Measurements from ENCODE around the gene HDAC2. TPM values are rescaled to one million over a fixed set of nuclear protein-coding genes. Genes with fewer than 3 reads are reported as not detected.

Gene HDAC2
- total RNA-seq, 1 donor from 2014 or later: 153 TPM

- peak overlapping the region; percentile 3 for H3K4me3 Mint-ChIP-seq (ENCODE audit: unreplicated experiment)
- H3K27me3 Mint-ChIP-seq (ENCODE audit: unreplicated experiment): no peaks in the 10 kb centered on the region
- no peak for DNase-seq (ENCODE audit: extremely low spot score, unreplicated experiment)
- H3K27ac Mint-ChIP-seq (ENCODE audit: unreplicated experiment): no peak overlapping the region
- no peaks in the 10 kb centered on the region for H3K36me3 Mint-ChIP-seq (ENCODE audit: unreplicated experiment)
- no peaks in the 10 kb centered on the region for H3K9me3 Mint-ChIP-seq (ENCODE audit: unreplicated experiment)
- TF ChIP-seq CTCF (IDR thresholded peaks at IDR 0.05): no peak
- H3K4me1 Mint-ChIP-seq (ENCODE audit: unreplicated experiment): peaks cover 41% of the 10 kb centered on the region
Measured at GRCh38 chr6:113967777-113968176, 3.2 kb downstream of the HDAC2 start.

DNA sequence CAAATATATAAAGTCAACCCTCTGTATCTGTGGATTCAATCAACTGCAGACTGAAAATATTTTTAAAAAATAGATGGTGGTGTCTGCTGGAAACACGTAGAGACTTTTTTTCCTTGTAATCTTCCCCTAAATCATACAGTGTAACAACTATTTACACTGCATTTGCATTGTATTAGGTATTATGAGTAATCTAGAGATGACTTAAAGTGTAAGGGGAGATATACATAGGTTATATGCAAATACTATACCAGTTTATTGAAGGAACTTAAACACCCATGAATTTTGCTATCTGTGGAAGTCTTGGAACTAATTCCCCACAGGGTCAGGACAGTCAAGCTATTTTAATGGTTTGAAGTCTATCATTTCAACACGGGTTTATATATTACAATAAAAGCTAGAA, 10.2 kb downstream of the HDAC2 start:
- H3K4me1 Mint-ChIP-seq (ENCODE audit: unreplicated experiment): peaks cover 24% of the 10 kb centered on the region
- H3K27me3 Mint-ChIP-seq (ENCODE audit: unreplicated experiment): no peaks in the 10 kb centered on the region
- H3K9me3 Mint-ChIP-seq (ENCODE audit: unreplicated experiment): no peaks in the 10 kb centered on the region
- no peak overlapping the region for H3K4me3 Mint-ChIP-seq (ENCODE audit: unreplicated experiment)
- DNase-seq (ENCODE audit: extremely low spot score, unreplicated experiment): no peak
- TF ChIP-seq CTCF (IDR thresholded peaks at IDR 0.05): no peak
- no peak overlapping the region for H3K27ac Mint-ChIP-seq (ENCODE audit: unreplicated experiment)
- H3K36me3 Mint-ChIP-seq (ENCODE audit: unreplicated experiment): peaks cover 18% of the 10 kb centered on the region

DNA sequence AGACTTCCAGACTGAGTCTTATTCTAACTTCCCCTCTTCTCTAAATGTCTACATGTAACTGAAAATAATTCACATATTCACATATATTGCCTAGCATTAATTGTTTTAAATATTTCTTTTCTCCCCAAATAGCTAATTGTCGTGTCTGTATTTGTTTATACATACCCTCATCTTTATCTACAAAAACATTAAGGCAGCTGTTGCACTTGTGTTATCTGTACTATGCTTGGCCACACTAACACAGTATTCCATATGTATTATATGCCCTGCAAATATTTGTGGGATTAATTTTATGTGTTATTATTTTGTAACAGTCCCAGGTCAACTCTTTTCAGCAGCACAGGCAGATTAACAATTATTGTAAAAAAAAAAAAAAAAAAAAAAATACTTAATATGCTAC, 11.7 kb downstream of the HDAC2 start:
- no peak overlapping the region for H3K27ac Mint-ChIP-seq (ENCODE audit: unreplicated experiment)
- no peak for TF ChIP-seq CTCF (IDR thresholded peaks at IDR 0.05)
- H3K4me1 Mint-ChIP-seq (ENCODE audit: unreplicated experiment): peaks cover 26% of the 10 kb centered on the region
- peaks cover 24% of the 10 kb centered on the region for H3K36me3 Mint-ChIP-seq (ENCODE audit: unreplicated experiment)
- no peak overlapping the region for H3K4me3 Mint-ChIP-seq (ENCODE audit: unreplicated experiment)
- no peaks in the 10 kb centered on the region for H3K9me3 Mint-ChIP-seq (ENCODE audit: unreplicated experiment)
- H3K27me3 Mint-ChIP-seq (ENCODE audit: unreplicated experiment): no peaks in the 10 kb centered on the region
- no peak for DNase-seq (ENCODE audit: extremely low spot score, unreplicated experiment)

- peak overlapping the region; percentile 48 for H3K27ac Mint-ChIP-seq (ENCODE audit: unreplicated experiment)
Measured at GRCh38 chr6:113954653-113955052, 16.3 kb downstream of the HDAC2 start.

GRCh38 chr6:113953346-113953745, 17.6 kb downstream of the HDAC2 start:
- H3K4me1 Mint-ChIP-seq (ENCODE audit: unreplicated experiment): peaks cover 48% of the 10 kb centered on the region

More at GRCh38 chr6:113954653-113955052, 16.3 kb downstream of the HDAC2 start:
- Mint-ChIP-seq H3K4me3 (ENCODE audit: unreplicated experiment) (no peak overlapping the region), H3K36me3 (ENCODE audit: unreplicated experiment) (peaks cover 46% of the 10 kb centered on the region), H3K27me3 (ENCODE audit: unreplicated experiment) (no peaks in the 10 kb centered on the region), H3K9me3 (ENCODE audit: unreplicated experiment) (no peaks in the 10 kb centered on the region), H3K4me1 (ENCODE audit: unreplicated experiment) (peaks cover 37% of the 10 kb centered on the region)
- no peak for DNase-seq (ENCODE audit: extremely low spot score, unreplicated experiment)
- TF ChIP-seq CTCF (IDR thresholded peaks at IDR 0.05): no peak

More at GRCh38 chr6:113953346-113953745, 17.6 kb downstream of the HDAC2 start:
- H3K27me3 Mint-ChIP-seq (ENCODE audit: unreplicated experiment): no peaks in the 10 kb centered on the region
- DNase-seq (ENCODE audit: extremely low spot score, unreplicated experiment): no peak
- H3K4me3 Mint-ChIP-seq (ENCODE audit: unreplicated experiment): no peak overlapping the region
- H3K36me3 Mint-ChIP-seq (ENCODE audit: unreplicated experiment): peaks cover 47% of the 10 kb centered on the region
- TF ChIP-seq CTCF (IDR thresholded peaks at IDR 0.05): no peak
- H3K9me3 Mint-ChIP-seq (ENCODE audit: unreplicated experiment): no peaks in the 10 kb centered on the region
- H3K27ac Mint-ChIP-seq (ENCODE audit: unreplicated experiment): peak overlapping the region; percentile 75

Measured in osteocyte (in vitro differentiated cells).